CD4-positive, alpha-beta T cell treated with Interleukin-6 for 4 hours (primary cell): ENCODE measurements around the gene ADCY10.
"Not testable (repeated sequence)": the region's sequence is repeated elsewhere in the genome, so short reads cannot be mapped to it uniquely, and the experiment has no call there.

Experiments
- DNase-seq: peaks from one replicate; pipeline ENCODE4 v3.0.0-alpha.2; 2020; ENCODE audit warnings: mixed read lengths

Gene ADCY10

GRCh38 chr1:167927046-167927754, 13.3 kb upstream of the ADCY10 start:
- DNase-seq, result no peak

DNA sequence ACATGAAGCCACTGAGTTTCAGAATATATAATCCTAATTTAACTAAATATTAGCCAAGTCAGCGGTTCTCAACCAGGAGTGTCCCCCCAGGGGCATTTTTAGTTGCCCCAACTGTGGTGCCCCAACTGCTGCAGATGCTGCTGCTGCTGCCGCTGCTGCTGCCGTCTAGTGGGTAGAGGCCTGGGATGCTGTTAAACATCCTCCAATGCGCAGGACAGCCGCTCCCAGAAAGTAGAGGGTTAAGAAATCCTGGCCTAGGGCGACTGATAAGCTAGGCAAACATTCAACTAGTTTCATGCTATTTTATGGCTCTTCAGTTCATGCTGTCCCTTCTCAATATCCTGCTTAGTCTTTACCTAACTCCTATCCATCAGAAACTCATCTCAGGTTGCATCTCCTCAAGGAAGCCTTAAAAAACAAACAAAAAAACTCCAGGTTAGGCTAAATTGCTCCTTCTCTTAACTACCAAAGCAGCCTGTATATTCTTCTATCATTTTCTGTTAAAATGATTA, 12.6 kb upstream of the ADCY10 start:
- DNase-seq, result no peak

DNA sequence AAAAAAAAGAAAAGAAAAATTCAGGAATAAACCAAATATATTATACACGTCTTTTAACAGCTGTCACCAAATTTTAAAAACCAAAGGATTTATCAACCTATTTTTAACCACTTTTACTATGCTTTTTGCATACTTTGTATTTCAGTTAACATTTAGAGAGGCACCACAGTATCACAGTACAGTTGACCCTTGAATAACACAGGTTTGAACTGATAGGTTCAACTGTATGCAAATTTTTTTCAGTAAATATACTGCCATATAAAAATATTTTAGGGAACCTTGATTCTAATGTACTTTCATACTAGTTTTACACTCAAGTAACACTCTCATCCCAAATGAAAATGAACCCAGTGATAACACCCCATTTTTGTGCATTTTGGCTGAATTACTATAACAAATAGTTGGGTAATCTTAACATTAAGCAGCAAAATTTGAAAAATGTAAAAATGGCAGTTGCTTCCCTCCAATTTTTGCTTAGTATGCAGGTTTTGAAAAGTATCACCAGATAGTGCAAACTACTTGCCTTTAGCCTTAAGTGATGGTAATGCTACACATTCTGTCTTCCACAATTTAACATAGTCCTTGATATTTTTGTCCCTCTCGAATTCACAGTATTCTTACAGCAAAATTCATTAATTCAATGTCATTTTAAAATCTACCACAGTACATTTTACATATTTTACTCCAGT, 10.8 kb upstream of the ADCY10 start:
- DNase-seq, result no peak

DNA sequence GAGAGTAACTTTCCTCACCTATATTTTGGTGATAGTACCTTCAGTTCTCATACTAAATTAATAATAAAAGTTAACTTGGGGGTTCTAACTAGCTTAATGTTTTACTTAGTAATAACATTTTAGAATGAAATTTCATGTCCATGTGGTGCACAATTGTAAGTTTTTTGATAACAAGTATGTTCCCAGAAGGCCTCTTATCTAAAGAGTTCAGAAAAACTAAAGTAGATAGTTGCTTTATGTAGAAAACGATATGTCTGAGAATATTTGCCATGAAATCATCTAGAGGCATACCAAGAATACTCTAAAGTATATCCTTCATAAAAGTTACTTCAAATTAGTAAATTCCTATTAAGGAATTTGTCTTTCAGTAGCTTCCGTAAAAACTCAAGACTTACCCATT, 10.2 kb upstream of the ADCY10 start:
- no peak for DNase-seq

DNA sequence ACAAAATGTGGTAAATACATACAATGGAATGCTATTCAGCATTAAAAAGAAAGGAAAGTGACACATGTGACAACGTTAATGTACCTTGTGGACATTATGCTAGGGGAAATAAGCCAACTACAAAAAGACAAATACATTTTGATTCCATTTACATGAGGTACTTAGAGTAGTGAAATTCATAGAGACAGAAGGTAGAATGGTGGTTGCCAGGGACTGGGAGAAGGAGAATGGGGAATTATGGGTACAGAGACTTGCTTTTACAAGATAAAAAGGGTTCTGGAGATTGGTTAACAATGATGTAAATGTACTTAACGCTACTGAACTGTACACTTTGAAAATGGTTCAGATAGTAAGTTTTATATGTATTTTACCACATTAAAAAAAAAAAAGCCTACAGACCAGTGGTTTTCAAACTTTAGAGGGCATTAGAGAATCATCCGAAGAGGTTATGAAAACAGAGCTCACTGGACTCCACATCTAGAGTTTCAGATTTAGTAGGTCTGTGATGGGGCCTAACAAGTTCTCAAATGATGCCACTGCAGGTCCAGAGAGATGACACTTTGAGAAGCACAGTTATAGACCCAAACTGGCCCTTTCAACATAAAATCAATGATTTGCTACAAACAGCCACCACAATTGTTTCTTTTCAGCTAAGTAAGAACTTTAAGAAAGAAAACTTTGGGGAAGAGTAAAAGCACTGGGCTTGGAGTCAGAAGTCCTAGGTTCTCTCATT, 9.6 kb upstream of the ADCY10 start:
- DNase-seq, result no peak

- DNase-seq, result no peak
These were observed 8.7 kb upstream of the ADCY10 start for GRCh38 chr1:167922611-167923074.

- no peak for DNase-seq
These were observed 8.1 kb upstream of the ADCY10 start for GRCh38 chr1:167922023-167922422.

- DNase-seq, result no peak
These were observed 3.0 kb upstream of the ADCY10 start for GRCh38 chr1:167916766-167917511.

- no peak for DNase-seq
These were observed 1.6 kb upstream of the ADCY10 start for GRCh38 chr1:167915569-167915968.

DNA sequence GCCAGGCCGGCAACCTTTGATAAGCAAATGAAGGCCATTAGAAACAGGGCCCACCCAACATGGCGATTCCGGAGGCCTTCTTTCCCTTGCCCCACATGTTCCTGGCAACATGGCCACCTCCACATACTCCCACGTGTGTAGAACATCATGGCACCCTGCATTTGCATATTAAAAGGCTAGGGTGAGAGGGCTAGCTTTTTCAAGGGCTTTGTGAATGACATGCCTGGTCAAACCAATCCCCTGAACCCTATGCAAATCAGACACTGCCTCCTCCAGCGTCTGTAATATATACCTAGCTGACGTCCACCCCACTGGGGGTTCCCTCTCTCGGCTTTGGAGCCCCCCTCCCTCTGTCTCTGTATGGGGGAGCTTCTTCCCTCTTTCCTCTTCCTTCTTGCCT, 1.6 kb downstream of the ADCY10 start:
- DNase-seq, result no peak

DNA sequence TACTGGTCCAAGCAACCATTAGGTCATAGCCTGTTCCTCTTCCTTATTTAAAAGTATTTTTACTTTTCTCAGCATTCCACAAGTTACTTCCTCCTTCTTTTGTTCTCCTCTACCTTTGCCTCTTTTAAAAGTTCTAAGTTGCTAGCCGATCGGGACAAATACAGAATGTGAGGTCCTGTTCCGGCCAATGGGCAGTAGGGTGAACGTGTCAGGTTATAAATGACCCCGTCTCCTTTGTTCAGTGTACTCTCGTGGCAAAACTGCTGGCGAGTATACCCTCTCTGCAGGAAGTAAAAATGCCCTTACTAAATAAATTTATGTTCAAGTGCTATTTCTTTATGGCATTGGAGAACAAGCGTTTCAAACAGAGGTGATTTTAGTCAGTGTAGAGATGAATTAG, 2.5 kb downstream of the ADCY10 start:
- no peak for DNase-seq

DNA sequence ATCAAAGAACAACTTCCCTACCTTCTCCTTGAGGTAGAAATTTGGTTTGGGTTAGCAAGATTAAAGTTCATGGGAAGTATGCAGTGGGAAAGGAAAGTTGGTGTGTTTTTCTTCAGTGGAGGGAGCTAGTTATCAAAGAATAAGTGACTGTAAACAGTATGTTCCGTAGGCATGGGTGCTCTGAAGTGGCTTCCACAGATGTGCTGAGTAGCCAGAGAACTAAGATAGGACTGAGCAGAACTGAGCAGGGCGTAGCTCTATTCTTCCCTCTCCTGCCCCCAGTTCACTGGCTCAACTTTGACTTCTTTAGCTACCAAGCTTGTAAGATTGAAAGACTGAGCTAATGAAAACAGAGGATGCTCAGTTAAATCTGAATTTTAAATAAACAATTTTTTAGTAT, 3.4 kb downstream of the ADCY10 start:
- no peak for DNase-seq

DNA sequence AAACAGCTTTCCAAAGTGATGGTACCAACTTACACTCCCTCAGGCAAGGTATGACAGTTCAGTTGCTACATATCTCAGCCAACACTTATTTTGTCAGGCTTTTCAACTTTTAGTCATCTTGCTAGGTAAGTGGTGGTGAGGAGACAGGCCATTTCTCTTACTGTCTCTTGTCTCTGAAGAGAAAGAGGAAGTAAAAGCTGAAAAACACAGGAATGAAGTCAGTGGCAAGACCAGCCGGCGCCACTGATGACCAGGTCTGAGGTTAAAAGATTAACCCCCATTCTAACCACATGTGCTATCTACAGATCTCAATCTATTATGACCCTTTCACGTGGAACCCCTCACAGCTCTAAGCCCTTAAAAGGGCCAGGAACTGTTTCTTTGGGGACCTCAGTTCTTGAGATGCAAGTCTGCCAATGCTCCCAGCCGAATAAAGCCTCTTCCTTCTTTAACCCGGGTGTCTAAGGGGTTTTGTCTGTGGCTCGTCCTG, 4.2 kb downstream of the ADCY10 start:
- no peak for DNase-seq

GRCh38 chr1:167905671-167906070, 8.3 kb downstream of the ADCY10 start:
- no peak for DNase-seq

DNA sequence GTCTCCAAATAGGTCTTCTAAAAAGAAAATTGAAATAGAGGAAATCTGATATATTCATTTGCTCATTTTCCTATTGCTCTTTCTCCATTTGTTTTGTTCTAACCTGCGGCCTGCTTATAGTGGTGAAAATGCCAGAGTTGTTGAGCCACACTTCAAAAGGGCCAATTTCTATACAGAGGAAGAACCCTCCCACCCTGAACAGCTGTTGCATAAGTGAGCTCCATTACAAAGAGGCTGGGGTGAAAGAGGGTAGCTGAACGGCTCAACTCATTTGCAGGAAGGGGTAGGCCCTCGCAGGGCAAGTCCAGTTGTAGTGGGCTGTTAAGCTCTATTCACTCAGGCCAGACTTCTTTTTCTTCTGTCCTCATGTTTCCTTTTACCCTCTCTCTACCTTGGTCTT, 8.8 kb downstream of the ADCY10 start:
- DNase-seq, result no peak

GRCh38 chr1:167904652-167905130, 9.2 kb downstream of the ADCY10 start:
- no peak for DNase-seq

- no peak for DNase-seq
These were observed 13.0 kb downstream of the ADCY10 start for GRCh38 chr1:167900907-167901306.

DNA sequence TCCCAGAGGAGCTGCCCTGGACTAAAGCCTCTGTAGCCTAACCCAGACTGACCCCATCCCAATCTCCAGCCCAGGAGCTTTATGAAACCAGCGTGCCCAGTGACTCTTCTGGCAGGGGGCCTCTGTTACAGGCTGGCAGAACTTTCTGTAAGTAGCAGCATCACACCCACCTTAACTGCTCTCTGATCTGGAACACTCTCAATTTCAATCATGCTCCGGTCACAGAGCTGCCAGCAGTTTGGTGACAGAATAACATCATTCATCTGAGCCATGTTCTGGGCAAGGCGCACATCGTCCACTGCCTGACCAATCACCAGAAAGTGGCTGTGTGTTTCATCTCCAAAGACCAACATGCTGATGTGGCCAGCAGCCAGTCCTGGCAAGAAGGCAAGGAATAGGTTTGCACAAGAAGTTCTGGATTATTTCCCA, 14.7 kb downstream of the ADCY10 start:
- DNase-seq, result no peak

DNA sequence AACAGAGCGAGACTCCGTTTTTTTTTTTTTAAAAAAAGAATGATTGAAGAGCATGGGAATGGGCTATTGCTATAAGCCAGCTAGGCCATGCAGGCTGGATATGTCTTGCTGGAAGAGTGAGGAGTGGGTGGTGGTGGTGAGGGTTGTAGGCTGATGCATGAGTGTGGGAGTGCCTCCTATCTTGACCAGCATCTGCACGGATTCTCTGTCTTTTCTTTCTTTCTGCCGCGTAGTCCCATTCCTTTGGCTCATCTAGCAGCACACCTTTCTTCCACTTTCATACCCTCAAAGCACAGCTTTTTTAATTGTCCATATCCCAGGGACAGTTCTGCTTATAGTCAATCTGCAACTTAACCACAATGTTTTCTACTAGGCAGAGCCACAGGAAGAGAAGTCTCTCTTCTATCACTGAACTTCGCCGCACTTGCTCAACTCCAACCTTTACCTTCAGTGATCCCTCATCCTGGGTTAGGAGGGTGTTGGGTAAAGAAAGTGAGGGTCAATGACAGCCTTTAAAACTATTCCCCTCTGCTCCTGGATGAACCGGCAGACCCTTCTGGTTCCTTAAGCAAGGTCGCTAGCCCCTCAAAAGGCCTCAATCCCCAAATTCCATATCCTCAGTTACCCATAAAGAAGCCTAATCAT, 15.2 kb downstream of the ADCY10 start:
- DNase-seq, result no peak

- no peak for DNase-seq
These were observed 20.1 kb downstream of the ADCY10 start for GRCh38 chr1:167893798-167894197.

GRCh38 chr1:167890400-167890799, 23.5 kb downstream of the ADCY10 start:
- no peak for DNase-seq

DNA sequence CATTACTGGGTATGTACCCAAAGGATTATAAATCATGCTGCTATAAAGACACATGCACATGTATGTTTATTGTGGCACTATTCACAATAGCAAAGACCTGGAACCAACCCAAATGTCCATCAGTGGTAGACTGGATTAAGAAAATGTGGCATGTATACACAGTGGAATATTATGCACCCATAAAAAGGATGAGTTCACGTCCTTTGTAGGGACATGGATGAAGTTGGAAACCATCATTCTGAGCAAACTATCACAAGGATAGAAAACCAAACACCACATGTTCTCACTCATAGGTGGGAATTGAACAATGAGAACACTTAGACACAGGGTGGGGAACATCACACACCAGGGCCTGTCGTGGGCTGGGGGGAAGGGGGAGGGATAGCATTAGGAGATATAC, 26.7 kb downstream of the ADCY10 start:
- not testable (repeated sequence) for DNase-seq
